ENCODE measurements around the gene MTARC1.

The MTARC1 gene

DNA sequence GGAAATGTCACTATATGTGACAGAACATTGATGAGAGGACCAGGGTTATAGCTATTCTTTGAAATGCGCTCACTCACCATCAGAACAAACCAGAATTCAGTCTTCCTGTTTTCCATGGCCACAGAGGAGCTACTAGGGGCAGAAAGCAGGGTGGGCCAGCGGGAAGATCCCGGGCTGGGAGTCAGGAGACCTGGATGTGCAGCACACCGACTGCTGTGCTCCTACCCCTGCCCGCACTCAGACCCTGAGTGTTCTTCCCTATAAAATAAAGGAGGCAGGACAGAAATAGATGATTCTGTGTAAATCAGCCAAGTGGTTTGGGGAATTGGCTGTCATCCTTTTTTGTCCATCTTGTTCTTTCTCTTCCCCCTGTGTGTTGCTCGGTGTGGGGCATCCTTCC, 21.0 kb downstream of the MTARC1 start:
- no peak for DNase-seq (ENCODE audit: low spot score)

DNA sequence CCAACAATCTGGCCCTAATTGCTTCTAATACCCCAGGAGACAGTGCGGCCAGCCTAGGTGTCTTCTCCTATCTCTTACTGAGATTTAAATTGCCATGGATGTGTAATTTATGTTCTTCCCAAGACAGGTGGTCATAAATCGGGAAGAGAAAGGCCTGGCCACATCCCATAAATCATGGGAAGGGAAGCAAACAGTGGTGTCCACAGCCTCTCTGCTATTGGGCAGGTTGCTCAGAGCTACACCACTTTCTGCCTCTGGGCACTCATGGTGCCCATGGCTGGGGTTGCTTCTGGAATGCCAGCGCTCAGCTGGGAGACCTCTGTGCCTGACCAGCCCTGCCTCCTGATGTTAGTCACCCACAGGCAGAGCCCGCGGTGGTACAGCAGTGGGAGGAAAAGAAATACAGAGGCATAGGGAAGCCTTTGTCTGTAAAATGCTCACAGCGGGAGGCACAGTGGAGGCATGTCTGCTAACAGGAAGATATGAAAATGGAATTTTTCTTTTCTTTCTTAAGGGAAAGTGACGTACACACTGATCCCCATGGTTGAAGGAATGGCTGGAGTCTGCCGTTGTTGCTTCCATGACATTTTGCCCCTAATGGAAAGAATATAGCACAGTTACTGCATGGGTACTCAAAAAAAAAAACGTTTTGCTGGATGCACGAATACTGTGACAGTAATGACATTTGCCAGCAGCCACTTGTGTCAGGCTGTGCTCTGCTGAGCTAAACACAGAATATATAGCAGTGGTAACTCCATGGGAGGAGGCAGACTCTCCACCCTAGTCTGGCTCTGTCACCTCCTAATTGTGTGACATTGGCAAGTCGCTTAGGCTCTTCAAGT, 21.9 kb downstream of the MTARC1 start:
- no peak for DNase-seq (ENCODE audit: low spot score)

DNA sequence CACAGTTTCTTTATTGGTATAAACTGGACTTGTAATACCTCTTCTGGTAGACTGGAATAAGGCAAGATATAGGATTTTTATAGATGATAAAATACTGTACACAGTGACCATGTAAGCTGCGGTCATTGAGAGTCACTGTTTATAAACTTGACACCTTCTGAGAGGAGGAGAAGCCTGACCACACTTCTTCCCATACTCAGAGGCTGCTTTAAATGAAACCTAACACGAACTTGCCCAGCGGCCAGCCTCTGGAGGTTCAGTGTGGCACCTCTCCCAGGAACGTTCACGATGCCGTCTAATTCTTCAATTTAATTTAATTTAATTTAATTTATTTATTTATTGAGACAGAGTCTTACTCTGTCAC, 22.5 kb downstream of the MTARC1 start:
- no peak for DNase-seq (ENCODE audit: low spot score)

DNA sequence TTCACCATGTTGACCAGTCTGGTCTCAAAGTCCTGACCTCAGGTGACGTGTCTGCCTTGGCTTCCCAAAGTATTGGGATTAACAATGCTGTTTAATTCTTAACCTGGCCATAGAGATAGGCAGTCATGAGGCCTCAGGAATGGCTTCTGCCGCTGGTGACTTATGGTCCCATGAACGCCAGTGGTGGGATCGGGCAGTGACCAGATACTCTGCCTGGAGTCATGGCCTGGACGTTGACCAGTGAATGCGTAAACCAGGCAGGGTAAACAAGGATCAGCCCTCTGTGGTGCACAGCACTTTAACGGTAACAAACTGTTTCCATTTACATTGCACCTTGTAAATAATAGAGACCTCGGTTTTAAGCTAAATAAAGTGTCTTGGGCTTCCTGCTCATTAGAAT, 23.0 kb downstream of the MTARC1 start:
- DNase-seq (ENCODE audit: low spot score) = no peak

DNA sequence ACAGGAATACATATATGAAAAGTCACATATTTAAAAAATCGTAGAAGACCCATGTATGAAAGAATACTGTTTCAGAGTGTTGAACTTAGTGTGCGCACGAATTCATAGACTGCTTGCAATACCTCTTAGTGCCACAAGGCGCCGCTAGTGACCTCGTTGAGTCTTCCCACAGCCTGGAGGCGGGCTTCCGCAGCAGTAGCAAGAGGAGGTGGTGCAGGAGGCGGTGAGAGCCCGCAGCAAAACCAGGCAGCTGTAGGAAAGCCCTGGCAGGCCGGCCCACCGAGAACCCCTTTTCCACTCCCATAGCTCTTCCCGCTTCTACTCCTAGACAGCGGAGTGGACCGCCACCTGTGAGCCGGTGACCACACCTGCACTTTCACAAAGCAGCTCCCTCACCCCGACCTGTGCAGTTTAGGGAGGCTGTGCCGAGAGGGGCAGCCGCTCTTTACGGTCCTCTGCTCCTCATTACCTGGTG, 23.5 kb downstream of the MTARC1 start:
- peak; percentile 65 for DNase-seq (ENCODE audit: low spot score)

DNA sequence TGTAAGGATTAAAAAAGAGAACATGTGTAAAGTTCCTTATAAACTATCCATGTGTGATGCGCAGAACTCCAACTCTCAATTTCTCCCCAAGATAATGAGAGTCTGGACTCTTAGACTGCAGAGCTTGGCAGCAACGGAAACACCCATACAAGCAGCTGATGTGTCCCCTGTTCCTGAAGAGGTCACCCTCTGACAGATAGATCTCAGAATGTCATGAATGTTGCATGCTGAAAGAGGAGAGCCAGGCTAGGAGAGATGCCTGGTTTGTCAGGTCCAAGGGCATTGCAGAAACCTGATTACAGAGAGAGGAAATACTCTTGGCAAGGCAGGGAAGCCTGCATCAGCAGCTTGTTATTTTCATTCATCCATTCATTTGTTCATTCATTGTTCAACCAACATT, 24.2 kb downstream of the MTARC1 start:
- no peak for DNase-seq (ENCODE audit: low spot score)

DNA sequence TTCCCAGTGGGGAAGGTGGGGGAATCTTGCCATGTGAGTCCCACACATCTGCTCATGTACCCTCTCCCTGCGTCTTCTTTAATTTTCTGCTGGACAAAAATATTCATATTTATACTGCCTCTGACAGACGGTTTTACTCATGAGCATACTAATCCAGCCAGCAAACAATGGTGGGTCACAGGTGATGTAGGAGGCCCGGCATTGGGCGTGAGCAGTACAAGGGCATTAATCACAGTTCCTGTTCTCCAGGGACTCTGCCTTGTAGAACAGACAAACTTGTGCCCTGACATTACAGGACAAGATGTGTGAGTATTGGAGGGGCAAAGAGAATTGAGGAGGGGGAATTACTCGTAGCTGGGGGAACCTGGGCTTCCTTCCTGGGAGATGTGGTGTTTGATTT, 25.0 kb downstream of the MTARC1 start:
- no peak for DNase-seq (ENCODE audit: low spot score)

DNA sequence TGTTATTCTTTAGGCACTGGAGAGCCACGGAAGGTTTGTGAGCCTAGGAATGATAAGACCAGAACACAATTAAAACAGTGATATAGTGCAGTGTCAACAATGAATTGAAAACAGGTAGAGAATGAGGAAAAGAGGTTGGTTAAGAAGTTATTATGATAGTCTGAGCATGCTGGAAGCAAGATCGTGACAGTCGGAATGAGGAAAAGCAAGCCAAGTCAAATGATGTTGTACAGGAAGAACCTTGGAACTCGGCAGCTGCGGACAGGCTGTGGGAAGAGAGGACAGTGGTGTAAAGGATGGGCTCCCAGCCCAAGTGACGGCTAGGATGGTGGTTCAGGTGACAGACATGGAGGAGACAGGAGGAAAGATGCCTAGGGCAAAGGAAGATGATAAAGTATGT, 25.6 kb downstream of the MTARC1 start:
- DNase-seq (ENCODE audit: low spot score) = no peak

DNA sequence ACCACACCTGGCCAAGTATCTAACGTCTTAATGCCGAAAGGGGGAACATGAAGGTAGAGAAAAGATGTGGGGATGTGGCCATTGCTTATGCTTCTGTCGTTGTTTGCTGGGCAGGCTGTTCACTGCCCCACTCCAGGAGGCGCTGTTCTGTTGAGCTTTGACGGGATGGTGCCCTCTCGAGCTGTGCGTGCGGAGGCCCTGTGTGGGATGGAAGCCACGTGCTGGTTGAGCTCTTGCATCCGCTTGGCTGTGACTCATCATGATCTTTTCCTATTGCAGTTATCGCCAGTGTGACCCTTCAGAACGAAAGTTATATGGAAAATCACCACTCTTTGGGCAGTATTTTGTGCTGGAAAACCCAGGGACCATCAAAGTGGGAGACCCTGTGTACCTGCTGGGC, 26.3 kb downstream of the MTARC1 start:
- DNase-seq (ENCODE audit: low spot score) = no peak

DNA sequence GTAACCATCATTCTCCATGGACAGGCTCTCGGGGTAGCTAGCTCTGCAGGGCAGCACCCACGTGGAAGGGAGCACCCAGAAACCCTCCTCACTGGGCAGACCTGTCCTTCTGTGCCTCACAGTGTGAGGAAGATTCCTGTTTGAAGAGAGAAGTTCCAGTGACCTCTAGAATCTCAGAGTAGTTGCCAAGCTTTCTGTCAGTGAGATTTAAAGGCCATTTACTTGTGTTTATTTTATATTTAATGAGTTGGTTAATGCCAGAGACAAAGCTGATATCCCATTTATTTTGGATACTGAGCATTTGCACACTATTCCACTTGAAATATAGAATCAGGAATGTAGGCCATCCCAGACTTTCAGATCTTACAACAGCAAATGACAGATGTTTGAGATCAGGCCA, 28.7 kb downstream of the MTARC1 start:
- DNase-seq (ENCODE audit: low spot score) = no peak

DNA sequence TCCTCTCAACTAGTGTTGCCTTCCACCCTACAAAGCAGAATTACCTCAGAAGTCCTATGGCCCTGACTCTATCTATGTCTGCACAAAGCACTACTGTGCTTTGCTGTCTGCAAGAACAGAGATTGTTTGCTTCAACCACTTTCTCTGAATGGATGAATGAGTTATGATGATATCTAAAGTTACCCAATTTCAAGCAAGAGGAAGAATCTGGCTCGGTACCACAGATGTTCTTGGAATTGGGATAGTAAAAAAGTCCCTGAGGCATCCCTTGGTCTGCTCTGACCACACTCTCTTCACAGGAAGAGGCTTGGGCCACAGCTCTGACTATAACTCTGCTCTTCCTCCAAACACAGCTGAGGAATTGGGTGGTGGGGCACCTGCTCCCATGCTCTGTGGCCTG, 31.2 kb downstream of the MTARC1 start:
- DNase-seq (ENCODE audit: low spot score) = no peak

DNA sequence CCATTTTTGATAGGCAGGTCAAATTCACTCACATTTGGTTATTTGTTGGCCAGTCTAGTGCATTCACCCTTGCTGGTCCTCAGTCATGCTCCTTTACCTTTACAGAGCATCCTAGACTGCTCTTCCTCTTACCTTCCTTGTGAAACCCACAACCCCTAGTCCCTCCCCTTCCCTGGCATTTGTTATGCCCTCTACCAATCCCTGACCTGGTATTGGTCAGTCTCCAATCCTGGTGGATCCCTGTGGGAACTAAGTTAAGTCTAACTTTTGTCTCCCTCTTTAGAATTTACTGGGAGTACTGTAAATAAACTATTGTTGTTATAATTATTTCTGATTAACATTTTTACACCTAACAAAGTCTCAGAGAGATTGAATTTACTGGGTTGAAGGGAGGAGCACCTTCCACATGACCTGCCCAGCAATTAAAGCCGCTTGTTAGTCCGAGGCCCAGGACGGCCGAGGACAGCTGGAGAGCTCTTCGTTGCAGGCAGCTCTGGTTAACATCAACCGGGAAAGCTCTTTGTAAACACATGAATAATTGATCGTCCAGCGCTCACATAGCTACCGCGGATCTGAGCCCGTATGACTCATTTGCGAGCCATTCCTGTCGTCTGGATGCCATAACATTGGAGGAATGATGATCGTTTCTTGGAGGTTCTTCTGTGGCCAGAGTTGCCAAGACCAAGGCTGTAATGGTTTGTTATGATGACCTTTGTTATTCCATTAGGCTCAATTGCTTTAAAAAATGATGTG, 31.9 kb downstream of the MTARC1 start:
- DNase-seq (ENCODE audit: low spot score) = no peak

DNA sequence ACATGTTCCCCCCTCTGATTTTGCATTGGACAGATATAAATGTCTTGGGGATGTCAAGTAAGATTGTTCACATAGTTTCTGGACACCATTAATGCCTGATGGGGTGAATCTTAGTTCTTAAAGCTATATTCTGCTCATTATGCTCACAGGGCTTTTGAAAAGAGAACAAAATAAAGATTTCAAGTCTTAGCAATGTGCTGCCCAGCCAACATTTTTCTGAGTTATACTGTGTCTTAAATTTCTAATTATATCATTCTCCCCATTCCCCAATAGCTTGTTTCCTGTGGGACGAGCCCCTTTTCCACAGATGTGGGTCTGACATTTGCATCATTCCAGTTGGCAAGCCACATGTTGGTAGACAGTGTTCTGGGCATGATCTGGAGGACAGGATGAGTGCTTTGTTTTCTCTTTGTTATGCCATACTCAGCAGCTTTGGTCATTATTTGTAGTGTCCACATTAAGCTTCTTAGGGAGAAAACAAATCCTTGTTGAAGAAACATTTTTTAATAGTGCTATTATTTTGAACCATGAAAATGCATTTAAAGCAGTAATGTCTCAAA, 32.8 kb downstream of the MTARC1 start:
- no peak for DNase-seq (ENCODE audit: low spot score)

DNA sequence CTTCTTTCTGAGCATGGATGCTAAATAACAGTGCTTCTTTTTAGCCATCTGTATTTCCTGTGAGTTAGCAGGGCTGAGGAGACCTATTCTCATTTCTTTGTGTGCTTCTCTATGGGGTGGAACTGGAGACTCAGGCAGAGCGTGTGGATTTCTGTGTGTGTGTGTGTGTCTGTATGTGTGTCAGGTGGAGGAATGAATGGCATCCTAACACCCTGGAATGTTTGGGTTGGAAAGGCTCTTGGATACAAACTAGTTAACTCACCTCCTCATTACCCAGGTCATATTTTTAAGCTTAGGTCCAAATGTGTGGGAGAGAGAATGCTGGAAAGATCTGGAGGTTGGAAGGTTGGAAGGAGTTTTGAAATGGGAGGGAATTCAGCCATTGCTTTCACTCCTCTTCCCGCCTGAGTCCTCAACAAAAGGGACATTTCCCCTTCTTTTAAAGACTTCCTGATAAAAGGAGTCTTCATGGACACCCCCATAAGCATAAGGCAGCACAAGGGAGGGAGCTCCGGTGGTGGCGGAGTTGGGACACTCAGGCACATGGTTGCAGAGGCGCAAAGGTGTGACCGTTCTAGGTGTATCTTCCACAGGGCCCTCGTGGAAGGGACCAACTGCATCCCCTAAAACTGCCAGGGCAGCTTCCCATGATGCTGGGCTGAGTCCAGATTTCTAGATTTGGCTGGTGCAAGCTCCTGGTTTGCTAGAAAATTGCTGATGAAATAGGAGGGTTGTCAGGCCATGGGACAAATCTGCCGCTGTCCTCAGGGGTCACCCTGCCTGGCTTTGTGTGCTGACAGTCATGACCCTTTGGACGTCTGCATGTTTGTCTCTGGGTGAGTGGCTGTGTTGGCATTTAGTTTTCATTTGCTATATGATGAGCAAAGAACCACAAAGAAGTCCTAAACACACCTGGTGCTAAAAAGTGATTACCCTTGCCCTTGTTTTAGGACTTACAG, 37.6 kb downstream of the MTARC1 start:
- no peak for DNase-seq (ENCODE audit: low spot score)

DNA sequence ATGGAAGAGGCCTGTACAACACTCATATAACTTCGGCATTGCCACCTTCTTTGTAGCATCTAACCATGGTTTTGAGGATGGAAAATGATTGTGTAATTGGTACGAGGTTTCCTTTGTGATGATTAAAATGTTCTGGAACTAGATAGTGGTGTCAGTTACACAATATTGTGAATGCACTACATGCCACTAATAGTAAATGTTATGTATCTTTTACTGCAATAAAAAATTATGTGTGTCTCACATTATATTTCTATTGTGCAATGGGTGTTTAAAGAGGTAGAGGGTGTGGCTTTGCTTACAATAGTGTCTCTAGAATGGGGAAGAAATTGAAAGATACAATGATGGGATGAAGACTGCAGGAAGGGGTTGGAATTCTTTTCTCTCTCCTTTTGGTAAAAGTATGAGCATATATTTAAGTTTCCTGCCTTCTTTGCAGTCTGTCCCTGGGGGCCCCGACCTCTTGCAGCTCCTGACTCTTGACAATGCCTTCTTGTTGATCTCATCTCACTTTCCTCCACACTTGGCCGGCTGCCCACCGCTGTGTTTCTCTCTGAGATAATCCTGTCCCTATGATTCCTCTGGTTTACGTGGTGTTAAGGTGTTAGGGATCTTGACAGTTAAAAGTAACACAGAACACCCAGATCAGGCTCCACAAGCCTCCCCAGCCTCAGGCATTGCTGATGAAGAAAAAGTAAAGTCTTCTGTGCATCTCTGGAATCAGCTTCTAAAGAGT, 39.3 kb downstream of the MTARC1 start:
- DNase-seq (ENCODE audit: low spot score) = no peak

DNA sequence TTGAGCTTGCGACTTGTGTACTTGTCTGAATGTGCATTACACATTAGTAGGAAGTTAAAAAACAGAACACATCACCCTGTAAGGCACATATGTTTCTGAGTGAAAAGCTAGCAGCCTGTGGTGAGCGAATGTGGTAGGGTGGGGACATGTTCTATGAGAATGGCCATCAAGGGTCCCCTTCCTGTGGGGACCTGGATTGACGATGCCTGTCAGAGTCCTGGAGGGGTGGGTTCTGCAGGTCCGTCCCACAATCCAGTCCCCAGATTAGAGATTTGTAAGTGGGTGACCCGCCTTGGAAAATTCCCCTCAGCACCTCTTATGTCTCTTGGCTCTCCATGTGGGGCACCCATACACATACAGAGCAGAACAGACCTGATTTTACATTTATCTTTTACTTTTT, 40.0 kb downstream of the MTARC1 start:
- no peak for DNase-seq (ENCODE audit: low spot score)

DNA sequence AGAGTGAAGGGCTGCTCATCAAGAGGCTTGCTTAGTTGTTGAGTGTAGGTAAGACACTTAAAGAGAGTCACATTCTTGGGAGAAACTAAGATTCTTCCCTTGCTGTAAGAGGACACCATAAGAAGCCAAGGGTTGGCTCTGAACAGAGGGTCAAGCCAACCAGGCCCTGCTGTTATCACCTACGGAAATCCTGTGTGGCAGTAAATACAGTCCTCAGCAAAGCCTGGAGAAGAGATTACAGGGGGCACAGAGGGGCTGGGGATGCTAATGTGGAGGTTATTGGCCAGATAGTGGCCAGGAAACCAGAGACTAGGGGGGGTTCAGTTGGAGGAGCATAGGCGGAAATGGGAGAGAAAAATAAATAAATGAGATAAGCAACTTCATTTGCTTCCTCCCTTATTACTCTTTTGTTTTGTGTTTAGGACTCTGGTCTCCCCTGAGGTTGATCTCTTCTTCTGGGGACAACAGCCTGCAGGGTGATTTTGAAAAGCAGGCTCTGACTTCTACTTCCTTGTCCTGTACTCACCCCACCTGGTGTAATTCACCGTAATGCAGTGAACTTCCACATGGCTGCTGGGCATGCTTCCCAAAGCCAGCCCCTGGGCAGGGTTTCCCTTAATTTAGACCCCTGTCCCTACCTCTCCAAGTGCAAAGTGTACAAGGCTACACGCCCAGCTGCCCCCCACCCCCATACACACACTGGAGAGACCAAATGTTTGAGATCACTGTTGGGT, 40.9 kb downstream of the MTARC1 start:
- DNase-seq (ENCODE audit: low spot score) = no peak

DNA sequence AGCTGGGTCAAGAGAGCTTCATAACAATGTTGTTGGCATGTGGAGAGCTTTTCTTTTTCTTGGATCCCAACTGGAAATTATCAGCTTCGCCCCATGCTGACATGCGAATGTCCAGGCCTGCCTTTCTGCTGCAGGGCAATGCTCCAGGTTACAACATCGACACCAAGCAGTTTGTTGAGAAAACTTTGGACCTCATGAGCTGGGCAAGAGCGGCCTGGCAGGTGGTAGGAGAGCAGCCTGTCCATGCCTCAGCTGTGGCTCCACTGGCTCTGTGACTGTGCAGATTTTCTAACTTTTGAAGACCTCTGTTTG, 41.4 kb downstream of the MTARC1 start:
- DNase-seq (ENCODE audit: low spot score) = no peak

DNA sequence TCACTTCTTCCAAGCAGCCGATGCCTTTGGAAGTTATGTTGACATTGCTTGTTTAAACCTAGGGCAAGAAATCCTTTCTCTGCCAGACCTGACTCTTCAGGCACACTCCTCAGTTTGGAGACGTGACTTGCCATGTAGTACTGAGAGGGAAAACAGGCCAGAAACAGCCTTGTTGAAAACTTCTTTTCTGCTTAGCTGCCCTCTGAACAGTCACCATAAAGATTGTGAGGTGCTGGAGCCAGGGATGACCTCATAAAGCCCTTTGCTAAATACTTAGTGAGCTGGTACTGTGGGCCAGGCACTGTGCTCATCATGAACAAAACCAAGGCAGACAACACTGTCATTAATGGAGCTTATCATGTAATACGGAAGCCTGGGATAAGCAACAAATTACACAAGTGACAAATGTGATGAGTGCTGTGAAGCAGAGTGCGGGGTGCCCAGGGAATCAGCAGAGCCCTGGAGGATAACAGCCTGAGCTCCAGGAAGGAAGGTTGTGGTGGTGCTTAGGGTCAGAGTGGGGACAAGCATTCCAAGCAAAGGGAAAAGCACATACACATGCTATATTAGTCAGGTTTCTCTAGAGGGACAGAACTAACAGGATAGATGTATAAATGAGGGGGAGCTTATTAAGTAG, 42.4 kb downstream of the MTARC1 start:
- no peak for DNase-seq (ENCODE audit: low spot score)

DNA sequence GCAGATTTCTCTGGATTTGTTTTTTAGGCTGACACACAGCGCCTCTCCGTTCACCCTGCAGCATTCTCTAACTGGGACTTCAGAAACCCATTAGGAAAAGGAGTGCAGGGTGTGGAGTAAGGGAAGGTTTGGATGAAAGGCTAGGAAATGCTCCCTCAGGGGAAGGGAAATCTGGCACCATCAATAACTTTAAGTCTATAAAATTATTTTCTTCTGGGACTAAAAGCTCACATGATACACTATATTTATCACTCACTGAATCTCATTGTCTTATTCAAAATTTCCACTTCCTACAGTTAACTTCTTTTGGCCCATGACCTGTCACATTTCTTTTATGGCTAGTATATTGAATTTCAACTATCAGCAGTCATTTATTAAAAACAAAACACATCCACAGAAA, 46.7 kb downstream of the MTARC1 start:
- no peak for DNase-seq (ENCODE audit: low spot score)

All from CD4-positive, alpha-beta T cell treated with Interleukin-2 at 100 ng/mL for 4 hours (primary cell).